NOMO-1 (cell line): ENCODE results near the gene CFAP57.
A peak's percentile ranks its signal among the peaks of the same experiment; 100 is the strongest.
"Not testable (repeated sequence)": the region's sequence is repeated elsewhere in the genome, so short reads cannot be mapped to it uniquely, and the experiment has no call there.

ENCODE experiments used
- DNase-seq, 2 experiments: peaks; one replicate each; lab custom pipeline; 2025; ENCODE audit not compliant: unreplicated experiment in 2 of 2; lab: John Stamatoyannopoulos, UW

CFAP57 gene

GRCh38 chr1:43171312-43171875 lies 736 bp upstream of the CFAP57 start:
- DNase-seq, result no peak

GRCh38 chr1:43172527-43172972 lies 420 bp downstream of the CFAP57 start:
- peak; percentile 74 to 87 for DNase-seq

- no peak for DNase-seq
Observed at GRCh38 chr1:43174873-43175272, 2.7 kb downstream of the CFAP57 start.

GRCh38 chr1:43177691-43178090 lies 5.6 kb downstream of the CFAP57 start:
- no peak for DNase-seq

DNA sequence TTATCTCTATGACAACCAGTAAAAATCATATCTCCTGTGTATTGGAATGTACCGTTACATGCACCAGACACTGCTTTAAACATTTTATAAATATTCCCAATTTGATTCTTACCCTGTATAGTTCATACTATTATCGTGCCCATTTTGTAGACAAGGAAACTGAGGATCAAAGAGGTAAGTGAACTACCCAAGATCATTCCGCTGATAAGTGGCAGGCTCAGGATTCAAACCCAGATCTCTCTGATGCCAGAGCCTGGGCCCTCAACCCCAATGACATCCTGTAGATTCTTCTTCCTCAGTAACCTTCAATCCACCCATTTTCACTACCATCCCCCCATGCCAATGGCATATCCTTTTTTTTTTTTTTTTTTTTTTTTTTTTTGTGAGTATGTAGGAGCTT lies 12.3 kb downstream of the CFAP57 start:
- DNase-seq, result no peak

DNA sequence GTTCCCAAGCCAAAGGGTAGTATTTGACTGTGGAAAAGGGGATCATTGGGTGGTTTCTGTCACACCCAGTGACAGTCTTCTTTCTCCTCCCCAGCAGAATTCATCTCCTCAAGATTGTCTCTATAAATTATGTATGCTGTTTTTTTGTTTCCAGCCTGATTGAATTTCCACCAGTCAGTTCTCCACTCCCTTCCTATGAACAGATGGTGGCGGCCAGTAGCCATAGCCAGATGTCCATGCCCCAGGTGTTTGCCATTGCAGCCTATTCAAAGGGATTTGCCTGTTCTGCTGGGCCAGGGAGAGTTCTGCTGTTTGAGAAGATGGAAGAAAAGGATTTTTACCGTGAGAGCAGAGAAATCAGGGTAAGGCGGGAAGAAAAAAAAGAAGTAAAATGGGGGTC lies 12.9 kb downstream of the CFAP57 start:
- no peak for DNase-seq

DNA sequence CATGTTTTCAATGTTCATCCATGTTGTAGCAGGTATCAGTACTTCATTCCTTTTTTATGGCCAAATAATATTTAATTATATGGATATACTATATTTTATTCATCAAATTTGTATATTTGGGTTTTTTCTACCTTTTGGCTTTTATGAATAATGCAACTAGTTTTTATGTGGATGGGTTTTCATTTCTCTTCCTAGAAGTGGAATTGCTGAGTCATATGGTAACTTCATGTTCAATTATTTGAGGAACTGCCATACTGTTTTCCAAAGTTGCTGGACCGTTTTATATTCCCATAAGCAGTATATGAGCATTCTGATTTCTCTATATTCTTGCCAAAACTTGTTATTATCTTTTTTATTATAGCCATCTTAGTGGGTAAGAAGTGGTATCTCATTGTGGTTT lies 16.0 kb downstream of the CFAP57 start:
- no peak for DNase-seq

GRCh38 chr1:43194509-43194908 lies 22.4 kb downstream of the CFAP57 start:
- no peak for DNase-seq

DNA sequence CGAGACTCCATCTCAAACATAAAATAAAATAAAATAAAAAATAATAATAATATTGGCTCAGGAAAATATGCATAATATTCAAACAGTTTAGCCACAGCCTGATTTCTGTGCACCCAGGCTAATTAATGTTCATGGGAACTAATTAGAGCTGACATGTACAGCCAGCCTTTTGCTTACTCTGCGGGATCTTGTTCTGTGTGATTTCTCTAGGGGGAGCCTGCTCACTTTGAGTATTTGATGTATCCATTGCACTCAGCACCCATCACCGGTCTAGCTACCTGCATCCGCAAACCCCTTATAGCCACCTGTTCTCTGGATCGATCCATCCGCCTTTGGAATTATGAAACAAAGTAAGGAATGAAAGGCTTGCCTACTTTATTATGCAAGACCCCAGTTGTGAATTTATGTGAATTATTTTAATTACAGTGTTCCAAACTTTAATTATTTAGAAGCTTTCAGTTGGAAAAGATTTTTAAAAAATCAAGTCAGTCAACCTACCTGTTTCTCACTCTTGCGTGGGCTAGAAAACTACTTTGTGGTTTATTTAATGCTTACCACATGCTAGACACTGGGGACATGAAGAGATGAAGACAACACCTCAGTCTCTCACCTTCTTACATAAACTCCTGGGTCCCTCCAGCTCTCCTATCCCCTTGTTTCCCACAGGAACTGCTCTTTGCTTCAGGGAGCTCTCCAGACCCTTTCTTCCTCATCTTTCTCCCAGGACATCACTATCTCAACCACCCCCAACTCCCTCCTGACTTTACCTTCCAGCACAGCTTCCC lies 25.4 kb downstream of the CFAP57 start:
- no peak for DNase-seq

DNA sequence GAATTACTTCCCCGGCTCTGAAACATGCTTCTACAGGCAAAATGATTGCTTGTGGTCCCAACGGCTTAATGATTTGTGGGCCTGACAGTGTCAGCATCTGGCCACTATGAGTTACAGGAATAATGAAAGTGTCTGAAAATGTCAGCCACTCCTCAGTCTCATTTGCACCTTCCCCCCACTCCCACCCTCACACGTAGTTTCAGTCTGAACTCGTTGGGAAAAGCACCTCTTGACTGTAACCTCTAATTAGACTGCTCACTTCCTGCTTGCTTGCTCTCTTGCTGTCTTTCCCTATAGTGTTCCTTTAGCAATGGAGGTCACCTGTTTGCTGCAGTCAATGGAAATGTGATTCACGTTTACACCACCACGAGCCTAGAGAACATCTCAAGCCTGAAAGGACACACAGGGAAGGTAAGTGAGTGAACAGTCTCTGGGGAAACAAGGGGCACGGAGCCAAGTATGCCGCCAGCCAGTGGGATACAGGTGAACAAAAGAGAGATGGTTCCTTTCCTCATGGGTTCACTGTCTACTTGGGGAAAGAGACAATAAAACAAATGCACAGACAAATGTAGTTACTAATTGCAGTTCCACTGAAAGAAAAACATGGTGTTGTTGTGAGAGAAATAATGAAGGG lies 27.1 kb downstream of the CFAP57 start:
- no peak for DNase-seq

GRCh38 chr1:43203859-43204258 lies 31.7 kb downstream of the CFAP57 start:
- no peak for DNase-seq

DNA sequence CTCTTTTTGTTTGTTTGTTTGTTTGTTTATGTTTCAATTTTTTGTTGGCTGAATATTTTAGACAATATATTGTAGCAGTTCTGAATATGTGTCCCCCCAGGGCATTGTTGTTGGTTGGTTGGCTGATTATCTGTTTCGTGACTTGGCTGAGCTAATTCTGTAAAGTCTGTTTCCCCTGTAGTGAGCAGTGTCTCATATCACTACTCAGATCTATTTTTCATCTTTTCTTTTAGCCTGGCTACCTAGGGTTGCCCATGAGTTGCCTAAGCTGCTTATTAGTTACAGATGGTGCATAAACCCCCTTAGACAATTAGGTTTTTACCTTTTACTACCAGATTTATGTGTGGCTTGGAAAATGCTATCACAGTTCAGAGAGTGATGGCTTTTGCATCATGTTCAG lies 32.3 kb downstream of the CFAP57 start:
- no peak for DNase-seq

- DNase-seq, result no peak
Observed at GRCh38 chr1:43205671-43206070, 33.5 kb downstream of the CFAP57 start.

DNA sequence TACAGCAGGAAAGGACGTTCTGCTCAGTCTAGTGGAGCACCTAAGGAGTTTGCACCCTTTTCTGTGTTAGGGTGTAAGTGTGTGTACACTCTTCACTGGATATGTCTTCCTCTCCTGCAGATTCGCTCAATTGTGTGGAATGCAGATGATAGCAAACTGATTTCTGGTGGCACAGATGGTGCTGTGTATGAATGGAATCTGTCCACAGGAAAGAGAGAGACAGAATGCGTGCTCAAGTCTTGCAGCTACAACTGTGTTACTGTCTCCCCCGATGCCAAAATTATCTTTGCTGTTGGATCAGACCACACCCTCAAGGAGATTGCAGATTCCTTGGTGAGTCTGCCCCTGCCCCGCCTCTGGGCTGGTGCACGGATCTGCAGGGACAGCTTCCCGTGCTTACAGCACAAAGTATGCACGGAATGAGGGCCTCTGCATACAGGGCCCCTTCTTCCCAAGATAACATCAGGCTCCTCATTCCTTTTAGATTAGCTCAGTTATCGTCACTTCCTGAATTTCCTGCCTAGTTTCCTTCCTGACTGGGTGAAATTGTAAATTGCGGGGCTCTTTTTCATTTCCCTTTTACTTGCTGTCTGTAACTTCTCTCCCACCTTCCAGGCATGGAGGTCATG lies 34.6 kb downstream of the CFAP57 start:
- DNase-seq, result peak in 1 of 2 experiments; percentile 36

- DNase-seq, result peak in 1 of 2 experiments; percentile 1
Observed at GRCh38 chr1:43207229-43207853, 35.2 kb downstream of the CFAP57 start.

DNA sequence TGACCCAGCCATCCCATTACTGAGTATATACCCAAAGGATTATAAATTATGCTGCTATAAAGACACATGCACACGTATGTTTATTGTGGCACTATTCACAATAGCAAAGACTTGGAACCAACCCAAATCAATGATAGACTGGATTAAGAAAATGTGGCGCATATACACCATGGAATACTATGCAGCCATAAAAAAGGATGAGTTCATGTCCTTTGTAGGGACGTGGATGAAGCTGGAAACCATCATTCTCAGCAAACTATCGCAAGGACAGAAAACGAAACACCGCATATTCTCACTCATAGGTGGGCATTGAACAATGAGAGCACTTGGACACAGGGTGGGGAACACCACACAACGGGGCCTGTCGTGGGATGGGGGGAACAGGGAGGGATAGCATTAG lies 36.1 kb downstream of the CFAP57 start:
- not testable (repeated sequence) for DNase-seq

- DNase-seq, result no peak
Observed at GRCh38 chr1:43214501-43215444, 42.6 kb downstream of the CFAP57 start.

GRCh38 chr1:43217747-43218146 lies 45.6 kb downstream of the CFAP57 start:
- no peak for DNase-seq

DNA sequence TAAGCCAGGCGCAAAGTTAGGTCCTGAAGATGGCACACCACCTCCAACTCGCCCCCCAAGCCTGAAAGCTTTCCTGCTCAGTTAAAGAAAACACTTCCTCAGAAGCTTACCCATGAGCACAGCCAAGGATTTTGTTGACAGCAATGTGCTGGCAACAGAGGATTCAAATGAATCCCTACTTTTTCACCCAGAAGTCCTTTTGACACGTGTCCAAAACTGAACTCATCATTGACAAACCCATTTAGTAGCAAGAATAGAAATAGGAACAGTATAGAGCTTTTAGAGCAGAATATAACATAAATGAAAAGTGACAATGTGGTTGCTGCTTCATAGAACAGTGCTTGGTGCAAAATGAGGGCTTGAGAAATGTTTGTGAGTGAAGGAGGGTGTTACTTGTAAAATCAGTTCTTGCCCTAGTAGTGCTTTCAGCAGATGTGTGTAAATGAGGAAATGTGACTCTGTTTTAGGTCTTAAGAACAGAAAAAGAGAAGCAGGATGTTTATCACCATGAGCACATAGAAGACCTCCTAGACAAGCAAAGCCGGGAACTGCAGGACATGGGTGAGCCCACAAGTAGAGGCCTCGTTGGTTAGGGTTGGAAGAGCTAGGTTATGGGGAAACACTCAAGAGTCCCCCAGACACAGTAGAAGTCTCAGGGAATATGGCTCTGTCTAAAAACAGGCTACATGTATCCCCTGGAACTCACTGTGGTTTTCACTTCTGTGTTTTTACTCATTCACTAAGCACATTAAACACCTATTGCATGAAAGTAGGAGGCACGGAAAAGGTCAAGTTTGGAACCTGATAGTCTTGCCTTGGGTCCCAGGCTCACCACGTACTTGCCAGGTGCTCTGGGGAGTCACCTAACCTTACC lies 49.0 kb downstream of the CFAP57 start:
- peak; percentile 29 to 83 for DNase-seq
